HepG2 (cell line): Measurements from ENCODE around the gene ADGRV1. TPM values are rescaled to one million over a fixed set of nuclear protein-coding genes. Genes with fewer than 3 reads are reported as not detected.
A peak's percentile ranks its signal among the peaks of the same experiment; 100 is the strongest.

Experiments
- ARID5B ChIP-seq: IDR thresholded peaks from 2 replicates; pipeline ENCODE4 v1.4.0; 2020; ENCODE audit warnings: mild to moderate bottlenecking, missing genetic modification reagents
- ERF ChIP-seq: IDR thresholded peaks from 2 replicates; pipeline ENCODE4 v1.6.1; 2018; ENCODE audit warnings: missing biosample characterization, missing genetic modification reagents
- ETV6 ChIP-seq: sonication (generic); formaldehyde crosslinking; conservative IDR thresholded peaks from 2 replicates; pipeline ENCODE4 v1.4.0; 2020; ENCODE audit warnings: missing genetic modification reagents
- HDAC1 ChIP-seq: sonication (generic); formaldehyde crosslinking; IDR thresholded peaks from 2 replicates; pipeline ENCODE4 v1.5.1; 2020; ENCODE audit warnings: mild to moderate bottlenecking, missing genetic modification reagents
- HOXD1 ChIP-seq: sonication (generic); formaldehyde crosslinking; IDR thresholded peaks from 2 replicates; pipeline ENCODE4 v1.5.0; 2020; ENCODE audit warnings: missing genetic modification reagents
- NR2F2 ChIP-seq: IDR thresholded peaks from 2 replicates; pipeline ENCODE4 v1.6.1; 2012; ENCODE audit warnings: low read depth, inconsistent platforms, borderline replicate concordance
- USF2 ChIP-seq, 2 experiments: sonication (generic) in 1 of 2; formaldehyde crosslinking in 1 of 2; IDR thresholded peaks; 2 replicates each; pipeline versions ENCODE4 v1.5.1 to v1.6.1; 2011 to 2020; ENCODE audit warnings: borderline replicate concordance in 1 of 2, low read depth in 1 of 2, low read length in 1 of 2, mild to moderate bottlenecking in 1 of 2, missing genetic modification reagents in 1 of 2, moderate library complexity in 1 of 2
- ZBED4 ChIP-seq: sonication (generic); formaldehyde crosslinking; IDR thresholded peaks from 2 replicates; pipeline ENCODE4 v1.4.0; 2020; ENCODE audit warnings: missing genetic modification reagents, borderline replicate concordance
- ZNF142 ChIP-seq: sonication (generic); formaldehyde crosslinking; IDR thresholded peaks from 2 replicates; pipeline ENCODE4 v1.4.0; 2020; ENCODE audit warnings: missing genetic modification reagents
- ZNF34 ChIP-seq: sonication (generic); formaldehyde crosslinking; IDR thresholded peaks from 2 replicates; pipeline ENCODE4 v1.4.0; 2020; ENCODE audit warnings: mild to moderate bottlenecking, missing genetic modification reagents, borderline replicate concordance
- ZNF431 ChIP-seq: sonication (generic); formaldehyde crosslinking; IDR thresholded peaks from 2 replicates; pipeline ENCODE4 v1.9.0; 2022; ENCODE audit warnings: missing genetic modification reagents, low read depth, mild to moderate bottlenecking, borderline replicate concordance
- polyA plus RNA-seq, 8 experiments: library from polyadenylated mRNA; depleted of rRNA in 3 of 8; stranded (reverse) in 7 of 8; unstranded in 1 of 8; fragments of >200 nt; fragmentation: Illumina TruSeq in 4 of 8; extraction: Trizol in 4 of 8; gene quantifications; 2 replicates each; pipeline versions ENCODE4 v1.2.1 to v1.2.3, GENCODE V29; 2011 to 2016; ENCODE audit warnings: low read depth in 4 of 8, missing spikeins in 1 of 8, mixed read lengths in 1 of 8; ENCODE audit not compliant: insufficient read depth in 1 of 8
- total RNA-seq, 5 experiments: library from RNA; depleted of rRNA; stranded (reverse); fragments of >200 nt; fragmentation: Illumina TruSeq; extraction: Trizol; gene quantifications; 2 replicates each; pipeline ENCODE4 v1.2.3, GENCODE V29; 2016; ENCODE audit warnings: low read depth in 1 of 5

Gene ADGRV1
- total and polyA plus RNA-seq, 2 of the 13 experiments (the other 11 are each of a cell fraction or from before 2014, with no cell fraction given) = 1.7 to 3.9 TPM

- TF ChIP-seq HOXD1 (CRISPR knock-in tag) (no peak), ETV6 (no peak), ZBED4 (CRISPR knock-in tag) (no peak), ERF (CRISPR knock-in tag) (peak; percentile 35; the same call in 1 of the 2 replicates), ZNF142 (CRISPR knock-in tag) (no peak), ZNF431 (no peak), USF2 (IDR thresholded peaks at IDR 0.05; ENCODE audit: low read depth, low read length) (no peak), USF2 (CRISPR knock-in tag; IDR thresholded peaks at IDR 0.05; ENCODE audit: borderline replicate concordance) (no peak), NR2F2 (peak; percentile 46; the same call in 1 of the 2 replicates), ZNF34 (CRISPR knock-in tag) (no peak), HDAC1 (peak; percentile 31; the same call in 1 of the 2 replicates), ARID5B (CRISPR knock-in tag) (peak; percentile 87)
Measured at GRCh38 chr5:90866915-90867731, 308.5 kb downstream of the ADGRV1 start (continued).
